Neural crest cell (in vitro differentiated cells): Measurements from ENCODE around the gene RYR2. TPM values are rescaled to one million over a fixed set of nuclear protein-coding genes. Genes with fewer than 3 reads are reported as not detected.

ENCODE experiments used
- DNase-seq: peaks from one replicate; pipeline ENCODE4 v3.0.0; 2021; ENCODE audit warnings: low read depth, mixed read lengths, low spot score
- H3K27ac Mint-ChIP-seq: one replicate; pipeline ENCODE4 v1.8.0; 2021; ENCODE audit warnings: mild to moderate bottlenecking, mixed read lengths; ENCODE audit not compliant: unreplicated experiment
- H3K27me3 Mint-ChIP-seq: 2 replicates; pipeline ENCODE4 v1.8.0; 2021; ENCODE audit warnings: low read depth, mild to moderate bottlenecking, mixed read lengths
- H3K36me3 Mint-ChIP-seq: 2 replicates; pipeline ENCODE4 v1.8.0; 2021; ENCODE audit warnings: low read depth, mild to moderate bottlenecking, mixed read lengths
- H3K4me1 Mint-ChIP-seq: 2 replicates; pipeline ENCODE4 v1.8.0; 2021; ENCODE audit warnings: mixed read lengths
- H3K4me3 Mint-ChIP-seq: one replicate; pipeline ENCODE4 v1.8.0; 2021; ENCODE audit warnings: mild to moderate bottlenecking, mixed read lengths
- H3K9me3 Mint-ChIP-seq: 2 replicates; pipeline ENCODE4 v1.8.0; 2021; ENCODE audit warnings: mixed read lengths
- total RNA-seq: library from RNA; stranded (reverse); gene quantifications from 2 replicates; pipeline ENCODE4 v1.2.1, GENCODE V29; 2021
- TF ChIP-seq, protein P1 (sequence below): fragments of 200-600 bp; sonication (generic); conservative IDR thresholded peaks from 2 replicates; pipeline ENCODE4 v1.5.0; 2021; ENCODE audit warnings: antibody characterized with exemption, mild to moderate bottlenecking

RYR2 gene
- total RNA-seq, 1 donor from 2014 or later, result 0.07 TPM

DNA sequence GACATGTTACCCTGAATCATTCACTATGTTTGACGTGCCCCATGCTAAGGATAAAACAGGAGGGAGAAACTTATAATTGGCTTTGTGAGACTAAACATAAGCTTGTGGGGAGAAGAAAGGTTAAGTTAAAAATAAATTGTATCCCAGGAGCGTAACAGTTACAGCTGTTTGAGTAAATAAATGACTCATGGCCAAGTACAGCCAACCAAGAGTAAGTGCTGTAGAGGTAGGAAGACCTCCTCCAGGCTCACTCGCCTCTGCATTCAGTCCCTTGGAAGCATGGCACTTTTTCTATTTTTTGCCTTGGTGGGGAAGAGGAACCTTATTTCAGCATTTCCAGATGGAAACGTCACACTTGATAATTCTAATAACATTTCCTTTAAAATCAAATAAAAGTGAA, 732.3 kb downstream of the RYR2 start:
- H3K36me3 Mint-ChIP-seq, result no peaks in the 10 kb centered on the region
- TF ChIP-seq, protein P1, sequence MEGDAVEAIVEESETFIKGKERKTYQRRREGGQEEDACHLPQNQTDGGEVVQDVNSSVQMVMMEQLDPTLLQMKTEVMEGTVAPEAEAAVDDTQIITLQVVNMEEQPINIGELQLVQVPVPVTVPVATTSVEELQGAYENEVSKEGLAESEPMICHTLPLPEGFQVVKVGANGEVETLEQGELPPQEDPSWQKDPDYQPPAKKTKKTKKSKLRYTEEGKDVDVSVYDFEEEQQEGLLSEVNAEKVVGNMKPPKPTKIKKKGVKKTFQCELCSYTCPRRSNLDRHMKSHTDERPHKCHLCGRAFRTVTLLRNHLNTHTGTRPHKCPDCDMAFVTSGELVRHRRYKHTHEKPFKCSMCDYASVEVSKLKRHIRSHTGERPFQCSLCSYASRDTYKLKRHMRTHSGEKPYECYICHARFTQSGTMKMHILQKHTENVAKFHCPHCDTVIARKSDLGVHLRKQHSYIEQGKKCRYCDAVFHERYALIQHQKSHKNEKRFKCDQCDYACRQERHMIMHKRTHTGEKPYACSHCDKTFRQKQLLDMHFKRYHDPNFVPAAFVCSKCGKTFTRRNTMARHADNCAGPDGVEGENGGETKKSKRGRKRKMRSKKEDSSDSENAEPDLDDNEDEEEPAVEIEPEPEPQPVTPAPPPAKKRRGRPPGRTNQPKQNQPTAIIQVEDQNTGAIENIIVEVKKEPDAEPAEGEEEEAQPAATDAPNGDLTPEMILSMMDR, result no peak
- no peaks in the 10 kb centered on the region for H3K4me1 Mint-ChIP-seq
- H3K27ac Mint-ChIP-seq, result no peak overlapping the region
- no peak for DNase-seq
- H3K9me3 Mint-ChIP-seq, result no peaks in the 10 kb centered on the region
- H3K4me3 Mint-ChIP-seq, result no peak overlapping the region
- H3K27me3 Mint-ChIP-seq, result no peaks in the 10 kb centered on the region

DNA sequence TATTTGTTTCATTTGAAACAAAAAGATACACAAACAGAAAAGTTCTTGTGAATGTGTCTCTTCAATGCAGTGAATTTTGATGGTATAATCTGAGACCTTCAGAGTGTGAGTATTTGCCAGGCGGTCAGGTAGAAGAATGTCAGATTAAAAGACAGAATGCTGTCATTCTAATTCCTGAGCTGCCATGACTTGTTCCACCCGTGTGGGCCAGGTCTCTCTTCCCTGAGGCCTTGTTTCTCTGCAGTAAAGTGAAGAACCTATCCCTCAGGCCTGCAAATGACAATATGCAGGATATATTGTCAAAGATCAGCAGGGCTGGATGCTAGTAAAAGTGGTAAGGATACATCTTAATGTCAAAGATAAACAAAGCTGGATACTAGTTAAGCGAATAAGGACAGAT, 737.4 kb downstream of the RYR2 start:
- no peak for DNase-seq
- H3K27me3 Mint-ChIP-seq, result no peaks in the 10 kb centered on the region
- H3K27ac Mint-ChIP-seq, result no peak overlapping the region
- H3K4me3 Mint-ChIP-seq, result no peak overlapping the region
- peaks cover 3% of the 10 kb centered on the region for H3K36me3 Mint-ChIP-seq
- TF ChIP-seq, protein P1, result no peak
- no peaks in the 10 kb centered on the region for H3K9me3 Mint-ChIP-seq
- no peaks in the 10 kb centered on the region for H3K4me1 Mint-ChIP-seq

DNA sequence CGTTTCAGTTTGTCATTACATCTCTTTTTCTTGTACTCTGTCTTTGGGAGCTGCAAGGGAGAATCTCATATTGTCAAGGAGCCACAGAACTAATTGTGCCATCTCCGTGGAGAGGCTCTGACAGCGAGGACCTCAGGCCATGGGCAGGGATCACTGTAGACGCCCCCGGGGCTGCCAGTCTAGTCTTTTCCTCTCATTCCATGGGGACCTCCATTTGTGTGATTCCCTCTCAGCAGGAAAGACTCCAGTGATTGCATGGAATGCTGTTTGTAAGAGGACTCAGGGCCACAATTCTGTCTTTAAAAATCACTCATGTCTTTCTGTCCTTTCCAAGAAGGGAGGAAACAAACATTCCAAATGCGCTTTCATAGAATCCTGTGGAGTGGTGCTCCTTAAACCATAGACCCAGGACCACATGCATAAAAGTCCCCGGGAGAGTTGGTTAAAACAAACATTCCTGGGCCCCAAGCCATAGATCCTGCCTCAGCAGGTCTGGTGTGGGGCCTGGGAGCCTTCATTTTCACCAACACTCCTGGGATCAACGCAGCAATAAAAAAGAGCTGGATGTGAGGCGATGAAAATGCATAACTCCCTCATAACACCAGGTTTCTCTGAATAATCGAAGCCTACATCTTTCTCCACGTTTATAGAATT, 744.2 kb downstream of the RYR2 start:
- no peaks in the 10 kb centered on the region for H3K27me3 Mint-ChIP-seq
- no peak overlapping the region for H3K4me3 Mint-ChIP-seq
- TF ChIP-seq, protein P1, result no peak
- no peak overlapping the region for H3K27ac Mint-ChIP-seq
- no peaks in the 10 kb centered on the region for H3K9me3 Mint-ChIP-seq
- no peak for DNase-seq
- H3K36me3 Mint-ChIP-seq, result peaks cover 3% of the 10 kb centered on the region
- peaks cover 4% of the 10 kb centered on the region for H3K4me1 Mint-ChIP-seq

DNA sequence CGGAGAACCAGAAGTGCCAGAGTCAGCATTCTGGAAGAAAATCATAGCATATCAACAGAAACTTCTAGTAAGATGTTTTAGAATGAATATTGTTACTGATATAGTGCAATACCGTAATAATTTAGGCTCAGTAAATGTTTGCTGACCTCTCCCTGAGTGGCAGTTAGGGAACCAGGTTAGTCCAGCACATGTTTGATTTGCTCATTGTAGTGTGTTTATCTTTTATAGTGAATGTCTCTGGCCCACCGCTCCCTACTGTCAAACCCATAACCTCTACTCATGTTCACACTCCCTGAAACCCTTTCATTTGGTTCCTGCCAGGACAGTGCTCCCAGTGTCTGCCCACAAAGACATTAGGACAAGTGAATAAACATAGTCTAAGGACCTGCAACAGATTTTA, 746.1 kb downstream of the RYR2 start:
- Mint-ChIP-seq H3K9me3 (no peaks in the 10 kb centered on the region), H3K27ac (no peak overlapping the region), H3K4me1 (peaks cover 4% of the 10 kb centered on the region), H3K4me3 (no peak overlapping the region), H3K27me3 (no peaks in the 10 kb centered on the region), H3K36me3 (peaks cover 3% of the 10 kb centered on the region)
- no peak for DNase-seq
- TF ChIP-seq, protein P1, result no peak

DNA sequence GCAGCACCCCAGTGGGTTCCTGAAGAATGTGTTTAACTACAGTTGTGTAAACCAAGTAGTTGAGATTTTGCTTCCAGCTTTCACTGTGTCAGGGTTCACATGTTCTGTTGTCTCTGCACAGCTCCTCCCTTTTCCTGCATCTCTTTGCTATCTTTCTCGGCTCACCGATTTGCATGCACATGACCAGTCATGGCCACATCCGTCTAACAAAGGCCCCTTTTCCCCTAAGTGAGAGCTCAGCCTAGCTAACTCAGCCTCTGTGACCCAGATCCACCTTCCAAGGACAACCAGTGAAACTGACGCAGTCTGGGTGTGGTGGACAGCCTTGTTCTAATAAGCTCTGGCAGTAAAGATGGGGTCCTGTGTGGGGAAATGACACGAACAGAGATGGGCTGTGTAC, 747.6 kb downstream of the RYR2 start:
- H3K9me3 Mint-ChIP-seq, result no peaks in the 10 kb centered on the region
- no peaks in the 10 kb centered on the region for H3K36me3 Mint-ChIP-seq
- no peak overlapping the region for H3K4me3 Mint-ChIP-seq
- H3K27ac Mint-ChIP-seq, result no peak overlapping the region
- peaks cover 4% of the 10 kb centered on the region for H3K4me1 Mint-ChIP-seq
- H3K27me3 Mint-ChIP-seq, result no peaks in the 10 kb centered on the region
- DNase-seq, result no peak
- TF ChIP-seq, protein P1, result no peak
